Fibroblast of skin of left biceps (primary cell): Measurements from ENCODE around the gene ESRRB.

Source experiments
- DNase-seq, 2 experiments: peaks; one replicate each; pipeline ENCODE4 v3.0.0-alpha.2; 2013; ENCODE audit warnings: low read depth in 2 of 2

ESRRB gene

DNA sequence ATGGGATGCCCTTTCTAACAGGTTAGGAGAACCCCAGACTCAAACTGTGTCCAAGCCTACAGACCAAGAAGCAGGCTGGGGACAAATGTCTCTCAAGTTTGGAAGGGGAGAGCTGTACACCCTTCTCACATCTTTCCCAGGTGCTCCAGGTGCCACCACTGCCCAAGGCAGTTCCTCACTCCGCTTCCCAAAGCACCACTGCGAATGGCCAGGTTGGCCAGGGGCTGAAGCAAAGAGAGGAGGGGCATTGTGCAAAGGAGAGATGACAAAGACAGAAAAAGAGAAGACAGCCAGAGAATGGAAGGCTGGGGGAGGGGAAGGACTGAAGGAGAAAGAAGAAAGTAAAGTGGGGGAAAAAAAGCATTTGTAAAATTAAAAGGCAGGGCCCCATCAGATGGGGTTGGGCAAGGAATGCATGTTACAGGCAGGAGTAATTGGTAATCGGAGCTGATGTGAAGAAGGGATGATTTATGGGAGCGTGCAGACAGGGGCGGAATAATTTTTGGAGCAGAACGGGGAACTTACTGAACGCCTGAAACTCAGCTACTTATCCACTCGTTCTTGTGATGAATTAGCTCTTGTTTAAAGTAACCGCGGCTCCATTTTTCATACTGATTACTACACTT, 165.8 kb downstream of the ESRRB start:
- DNase-seq = no peak

DNA sequence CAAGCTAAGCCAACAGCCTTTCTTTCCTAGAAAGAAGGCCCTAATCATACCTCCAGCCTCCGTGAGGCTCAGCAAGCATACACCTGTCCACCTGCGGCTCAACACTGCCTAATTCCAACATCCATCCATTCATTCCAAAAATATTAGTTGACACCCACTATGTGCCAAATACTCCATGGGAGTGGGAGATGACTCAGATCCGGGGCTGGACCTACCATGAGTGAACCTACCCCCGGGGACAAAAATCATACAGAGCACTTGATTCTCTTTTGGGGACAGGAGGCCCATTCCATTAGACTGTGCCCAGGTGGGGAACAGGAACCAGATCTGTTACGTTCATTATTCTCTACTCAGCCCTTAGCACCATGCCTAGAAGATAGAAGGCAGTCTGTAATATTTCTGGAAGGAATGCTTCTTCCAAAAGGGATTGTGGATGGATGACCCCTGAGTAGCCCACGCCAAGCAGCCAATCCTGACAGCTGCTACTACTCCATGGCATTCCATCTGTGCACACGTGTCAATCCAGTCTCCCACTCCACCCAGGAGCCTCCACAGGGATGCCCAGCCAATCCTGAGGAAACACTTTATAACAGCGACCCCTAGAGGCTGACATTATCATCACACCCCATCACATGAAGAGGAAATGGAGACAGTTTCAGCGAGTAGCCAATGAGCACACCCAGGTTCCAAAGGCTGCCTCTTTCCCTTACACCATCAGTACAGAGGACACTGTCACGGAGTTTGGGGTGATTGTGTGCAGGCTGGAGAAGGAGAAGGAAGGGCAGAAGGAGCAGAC, 170.7 kb downstream of the ESRRB start:
- no peak for DNase-seq

DNA sequence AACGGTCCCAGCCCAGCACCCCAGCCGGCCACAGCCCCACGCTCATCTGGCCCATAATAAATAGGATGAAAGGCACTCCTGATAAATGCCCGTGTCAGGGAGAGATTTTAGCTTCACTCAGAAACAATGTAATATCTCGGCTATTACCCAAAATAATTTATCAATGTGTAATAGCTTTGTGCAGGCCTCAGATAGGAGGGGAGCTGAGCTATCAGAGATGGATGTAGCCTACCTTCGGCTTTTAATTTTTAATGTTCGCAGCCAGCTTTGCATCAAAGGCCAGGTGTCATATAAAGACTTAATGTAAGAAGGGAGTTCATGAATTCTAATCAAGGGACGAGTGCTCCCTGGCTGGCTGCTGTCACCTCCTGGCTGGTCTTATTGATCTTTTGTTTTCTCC, 171.9 kb downstream of the ESRRB start:
- no peak for DNase-seq

GRCh38 chr14:76550534-76550933, 174.6 kb downstream of the ESRRB start:
- DNase-seq = no peak

DNA sequence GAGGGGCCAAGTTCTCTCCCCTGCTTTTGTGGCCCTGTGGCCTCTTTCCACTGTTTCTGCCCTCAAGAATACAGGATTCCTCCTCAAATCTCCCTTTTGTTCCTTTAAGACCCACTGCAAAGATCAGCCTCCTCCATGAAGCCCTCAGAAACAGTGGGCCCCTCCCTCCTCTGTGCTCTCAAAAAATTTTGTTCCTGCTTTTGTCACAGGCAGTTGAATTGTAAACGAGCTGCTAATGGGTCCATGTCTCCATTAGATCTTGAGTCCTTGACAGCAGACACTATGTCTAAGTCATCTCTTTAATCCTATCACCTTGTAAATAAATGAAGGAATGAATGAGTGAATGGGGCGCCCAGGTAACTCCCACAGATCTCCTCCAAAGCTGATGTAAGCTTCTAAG, 175.2 kb downstream of the ESRRB start:
- no peak for DNase-seq
